Fibroblast of pulmonary artery (primary cell): Measurements from ENCODE around the gene ZDHHC14.

Experiments
- DNase-seq: peaks from one replicate; pipeline ENCODE4 v3.0.0-alpha.2; 2010; ENCODE audit warnings: low read depth
- H3K4me3 ChIP-seq: replicated peaks from 2 replicates; pipeline ENCODE4 v1.5.1; 2011; ENCODE audit warnings: low read depth, mild to moderate bottlenecking, control low read depth, low read length, moderate library complexity
- TF ChIP-seq, protein P1 (sequence below): IDR thresholded peaks from 2 replicates; pipeline ENCODE4 v1.5.1; 2011; ENCODE audit warnings: mild to moderate bottlenecking, control low read depth, low read length, inconsistent platforms; ENCODE audit errors: missing control alignments

ZDHHC14 gene

DNA sequence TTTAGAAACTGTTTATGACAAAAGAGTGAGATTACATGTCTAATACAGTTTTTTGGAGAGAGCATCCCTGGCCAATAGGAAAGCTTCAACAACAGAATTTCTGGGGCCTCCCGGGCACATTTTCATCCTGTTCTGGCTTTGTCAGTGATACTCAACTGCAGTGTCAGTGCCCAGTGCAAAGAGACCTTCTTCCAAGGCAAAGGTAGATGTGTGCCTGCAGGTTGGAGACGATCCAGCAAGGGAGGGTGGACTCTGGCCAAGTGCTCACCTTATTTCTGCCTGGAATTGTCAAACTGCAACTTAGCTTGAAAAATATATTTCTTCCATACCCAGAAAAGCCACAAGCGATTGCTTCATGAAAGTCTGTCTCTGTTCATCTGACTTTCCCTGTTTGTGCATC, 230.4 kb downstream of the ZDHHC14 start:
- DNase-seq = no peak
- TF ChIP-seq, protein P1, sequence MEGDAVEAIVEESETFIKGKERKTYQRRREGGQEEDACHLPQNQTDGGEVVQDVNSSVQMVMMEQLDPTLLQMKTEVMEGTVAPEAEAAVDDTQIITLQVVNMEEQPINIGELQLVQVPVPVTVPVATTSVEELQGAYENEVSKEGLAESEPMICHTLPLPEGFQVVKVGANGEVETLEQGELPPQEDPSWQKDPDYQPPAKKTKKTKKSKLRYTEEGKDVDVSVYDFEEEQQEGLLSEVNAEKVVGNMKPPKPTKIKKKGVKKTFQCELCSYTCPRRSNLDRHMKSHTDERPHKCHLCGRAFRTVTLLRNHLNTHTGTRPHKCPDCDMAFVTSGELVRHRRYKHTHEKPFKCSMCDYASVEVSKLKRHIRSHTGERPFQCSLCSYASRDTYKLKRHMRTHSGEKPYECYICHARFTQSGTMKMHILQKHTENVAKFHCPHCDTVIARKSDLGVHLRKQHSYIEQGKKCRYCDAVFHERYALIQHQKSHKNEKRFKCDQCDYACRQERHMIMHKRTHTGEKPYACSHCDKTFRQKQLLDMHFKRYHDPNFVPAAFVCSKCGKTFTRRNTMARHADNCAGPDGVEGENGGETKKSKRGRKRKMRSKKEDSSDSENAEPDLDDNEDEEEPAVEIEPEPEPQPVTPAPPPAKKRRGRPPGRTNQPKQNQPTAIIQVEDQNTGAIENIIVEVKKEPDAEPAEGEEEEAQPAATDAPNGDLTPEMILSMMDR = no peak
- H3K4me3 ChIP-seq = no peak overlapping the region

DNA sequence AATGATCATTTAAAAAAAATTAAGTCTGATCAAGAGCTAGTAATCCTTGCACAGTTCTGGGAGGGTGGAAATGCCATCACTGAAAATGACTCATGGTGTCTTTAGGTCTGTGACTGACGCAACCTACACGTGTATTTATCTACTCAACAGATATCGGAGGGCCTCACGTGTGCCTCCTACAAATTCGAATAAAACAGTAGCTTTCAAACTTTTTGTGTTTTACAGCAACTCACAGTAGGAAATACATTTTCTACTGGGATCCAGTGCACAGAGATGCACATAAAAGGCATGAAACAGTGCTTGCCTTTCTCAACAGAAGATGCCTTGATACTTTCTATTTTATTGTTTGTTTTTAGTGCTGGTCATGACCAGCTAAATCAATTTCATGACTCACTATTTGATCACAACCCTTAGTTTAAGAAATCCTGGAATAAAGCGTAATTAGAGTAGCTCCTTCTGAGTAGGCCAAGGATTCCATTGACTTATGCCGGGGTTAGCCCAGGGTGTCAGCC, 232.1 kb downstream of the ZDHHC14 start:
- TF ChIP-seq, protein P1 = no peak
- peak; percentile 85 for DNase-seq
- no peak overlapping the region for H3K4me3 ChIP-seq

DNA sequence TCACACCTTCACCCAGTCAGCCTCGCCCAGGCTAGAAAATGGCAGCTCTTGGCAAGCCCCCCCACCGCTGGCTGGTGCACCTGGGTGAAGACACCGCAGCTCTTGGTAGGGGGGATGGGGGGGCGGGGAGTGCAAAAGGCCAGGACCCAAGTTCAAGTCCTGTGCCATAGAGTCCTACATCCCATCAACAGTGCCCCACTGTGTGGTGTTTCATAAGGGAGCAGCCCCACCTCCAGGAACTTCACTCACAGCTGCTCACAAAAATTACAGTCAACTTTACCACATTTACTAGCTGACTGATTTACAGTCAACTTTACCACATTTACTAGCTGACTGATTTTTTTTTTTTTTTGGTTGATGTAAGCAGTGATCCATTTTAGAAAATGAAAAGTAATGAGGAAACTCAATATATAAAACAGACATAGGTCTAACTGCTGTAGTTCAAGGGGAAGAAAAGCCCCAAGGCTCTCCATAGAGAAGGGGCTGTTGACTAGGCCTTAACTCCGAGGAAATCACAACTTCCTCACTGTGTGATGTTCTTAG, 233.1 kb downstream of the ZDHHC14 start:
- no peak for DNase-seq
- H3K4me3 ChIP-seq = no peak overlapping the region
- TF ChIP-seq, protein P1 = no peak

DNA sequence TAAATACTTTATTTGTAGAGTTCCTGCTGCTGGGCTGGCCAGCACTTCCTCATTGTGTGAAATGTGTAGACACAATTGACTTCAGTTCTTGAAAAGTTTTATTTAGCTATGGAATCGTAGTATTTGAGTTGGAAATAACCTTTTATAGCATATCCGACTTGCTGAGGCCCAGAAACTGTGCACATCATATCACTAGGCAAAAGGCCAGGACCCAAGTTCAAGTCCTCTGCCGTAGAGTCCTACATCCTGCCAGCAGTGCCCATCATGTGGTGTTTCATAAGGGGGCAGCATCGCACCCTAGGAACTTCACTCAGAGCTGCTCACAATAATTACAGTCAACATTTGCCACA, 234.4 kb downstream of the ZDHHC14 start:
- H3K4me3 ChIP-seq = no peak overlapping the region
- peak; percentile 13 for DNase-seq
- TF ChIP-seq, protein P1 = no peak

DNA sequence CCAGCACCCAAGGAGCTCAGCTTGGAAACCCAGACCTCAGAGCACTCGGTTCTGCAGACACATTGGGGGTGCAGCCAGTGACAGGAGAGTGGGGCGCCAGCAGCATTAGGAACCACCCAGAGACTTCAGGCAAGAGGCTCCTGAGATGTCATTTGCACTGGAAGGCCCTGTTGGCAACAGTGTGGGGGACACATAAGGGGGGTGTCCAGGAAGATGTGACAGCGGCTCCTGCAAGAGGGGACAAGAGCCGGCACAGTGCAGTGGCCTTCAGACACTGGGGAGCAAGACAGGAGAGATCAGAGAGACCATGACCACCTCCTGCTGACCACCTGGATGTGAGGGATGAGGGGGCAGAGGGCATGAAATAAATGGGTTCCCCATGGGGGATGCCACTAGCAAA, 235.0 kb downstream of the ZDHHC14 start:
- no peak overlapping the region for H3K4me3 ChIP-seq
- TF ChIP-seq, protein P1 = no peak
- no peak for DNase-seq

DNA sequence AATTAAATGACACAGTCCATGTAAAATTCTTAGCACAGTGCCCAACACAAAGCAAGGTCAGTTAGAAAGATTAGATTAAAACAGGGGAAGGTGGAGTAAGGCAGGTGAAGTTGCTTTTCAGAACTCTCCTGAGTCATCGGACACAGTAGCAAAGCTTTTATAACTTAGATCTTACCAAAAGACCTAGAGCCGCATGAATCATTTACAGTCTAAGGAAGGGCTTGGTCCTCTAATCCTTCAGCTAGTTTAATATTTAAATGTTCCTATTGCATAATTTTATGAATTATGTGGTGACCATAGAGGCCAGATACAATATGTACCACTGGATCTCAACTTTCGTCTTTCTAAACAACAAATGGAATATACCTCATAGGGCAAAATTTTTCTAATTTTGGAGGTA, 240.0 kb downstream of the ZDHHC14 start:
- TF ChIP-seq, protein P1 = no peak
- no peak overlapping the region for H3K4me3 ChIP-seq
- DNase-seq = no peak

DNA sequence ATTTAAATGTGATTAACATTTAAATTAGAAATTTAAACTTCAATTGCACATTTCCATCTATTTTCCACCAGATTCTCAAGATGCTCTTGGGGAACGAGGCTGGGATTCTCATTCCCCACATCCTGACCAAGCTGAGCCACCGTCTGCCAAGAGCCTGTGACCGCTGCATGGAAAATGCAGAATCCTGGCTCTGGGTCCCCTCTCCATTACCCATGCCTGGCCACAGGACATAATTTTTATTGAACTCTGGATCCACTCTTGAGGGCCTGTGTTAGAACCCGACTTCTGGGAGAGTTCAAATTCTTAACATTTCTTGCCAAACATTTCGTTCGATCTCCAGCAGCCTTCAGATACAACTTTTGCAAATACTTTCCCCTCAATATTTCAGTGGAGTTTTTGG, 240.4 kb downstream of the ZDHHC14 start:
- TF ChIP-seq, protein P1 = no peak
- no peak overlapping the region for H3K4me3 ChIP-seq
- DNase-seq = no peak
